Heart left ventricle (tissue), 13 donors: ENCODE data around the gene APH1B.

Experiments
- POLR2A ChIP-seq, 2 donors: fragments of 450-650 bp; IDR thresholded peaks; one replicate each; pipeline ENCODE4 v1.6.1; 2017; ENCODE audit warnings: antibody characterized with exemption in 2 of 2, mild to moderate bottlenecking in 2 of 2, moderate library complexity in 2 of 2
- TF ChIP-seq, protein P1 (sequence below), 12 donors: fragments of 200-600 bp; sonication (generic) in 4 of 12; IDR thresholded peaks; one replicate each; pipeline versions ENCODE4 v1.5.0 to v1.8.0; 2018 to 2022; ENCODE audit warnings: antibody characterized with exemption in 12 of 12, mild to moderate bottlenecking in 5 of 12
- donor health status: ischemic (EF 13 %, LVEDD 7.1; RV severe dilation, severe dysfunction).
- donor health status: DM: no; HTN: yes; CAD: no.
- donor health status: DM: no; HTN: no; CAD: no.
- donor health status: ischemic (EF 25% LVEDD 6.9; RV normal size, moderate dysfunction).
- donor health status: ischemic (EF 25% LVEDD 5.7; RV mildly dilated, moderate dysfunction).
- donor health status: ischemic (EF 35%, LVEDD 5.7; RV mildly dilated, moderate dysfunction).
- donor health status: nonischemic (EF 11% LVEDD 7.7; RV severe dilation, severe dysfunction).
- donor health status: DM: yes; HTN: yes; CAD: no.
- donor health status: PGD.
- donor health status: ischemic (EF 29% LVEDD 5.4; RV normal size, mild dysfunction).
- donor health status: nonischemic (EF 23%, LVEDD 6.1; RV moderate dilation, normal function).

- TF ChIP-seq, protein P1, sequence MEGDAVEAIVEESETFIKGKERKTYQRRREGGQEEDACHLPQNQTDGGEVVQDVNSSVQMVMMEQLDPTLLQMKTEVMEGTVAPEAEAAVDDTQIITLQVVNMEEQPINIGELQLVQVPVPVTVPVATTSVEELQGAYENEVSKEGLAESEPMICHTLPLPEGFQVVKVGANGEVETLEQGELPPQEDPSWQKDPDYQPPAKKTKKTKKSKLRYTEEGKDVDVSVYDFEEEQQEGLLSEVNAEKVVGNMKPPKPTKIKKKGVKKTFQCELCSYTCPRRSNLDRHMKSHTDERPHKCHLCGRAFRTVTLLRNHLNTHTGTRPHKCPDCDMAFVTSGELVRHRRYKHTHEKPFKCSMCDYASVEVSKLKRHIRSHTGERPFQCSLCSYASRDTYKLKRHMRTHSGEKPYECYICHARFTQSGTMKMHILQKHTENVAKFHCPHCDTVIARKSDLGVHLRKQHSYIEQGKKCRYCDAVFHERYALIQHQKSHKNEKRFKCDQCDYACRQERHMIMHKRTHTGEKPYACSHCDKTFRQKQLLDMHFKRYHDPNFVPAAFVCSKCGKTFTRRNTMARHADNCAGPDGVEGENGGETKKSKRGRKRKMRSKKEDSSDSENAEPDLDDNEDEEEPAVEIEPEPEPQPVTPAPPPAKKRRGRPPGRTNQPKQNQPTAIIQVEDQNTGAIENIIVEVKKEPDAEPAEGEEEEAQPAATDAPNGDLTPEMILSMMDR (IDR thresholded peaks at IDR 0.05), result no peak
- TF ChIP-seq POLR2A (IDR thresholded peaks at IDR 0.05), result no peak
These were observed 20.8 kb upstream of the APH1B start for GRCh38 chr15:63256433-63257274.
